ENCODE data around the gene TAF1C. TPM values are rescaled to one million over a fixed set of nuclear protein-coding genes. Genes with fewer than 3 reads are reported as not detected.

Gene TAF1C
- total RNA-seq, 2 experiments from 2014 or later, result 59.3 to 66.2 TPM

GRCh38 chr16:84193480-84193879 is 6.6 kb upstream of the TAF1C start:
- peak overlapping the region; percentile 25 for H3K27ac Mint-ChIP-seq
- intact Hi-C loops (cut with micrococcal nuclease), result no loop called here
- CTCF ChIA-PET, result no interaction called here
- H3K4me3 Mint-ChIP-seq, result peak overlapping the region; percentile 54
- no peaks in the 10 kb centered on the region for H3K36me3 Mint-ChIP-seq (ENCODE audit: low read depth)
- no peaks in the 10 kb centered on the region for H3K9me3 Mint-ChIP-seq
- peaks cover 17% of the 10 kb centered on the region for H3K4me1 Mint-ChIP-seq (ENCODE audit: low read depth)
- no peaks in the 10 kb centered on the region for H3K27me3 Mint-ChIP-seq (ENCODE audit: low read depth)
- DNase-seq, result peak; percentile 33

- CTCF ChIA-PET, result no interaction called here
- peaks cover 19% of the 10 kb centered on the region for H3K4me1 Mint-ChIP-seq (ENCODE audit: low read depth)
- H3K36me3 Mint-ChIP-seq (ENCODE audit: low read depth), result peaks cover 2% of the 10 kb centered on the region
- intact Hi-C loops (cut with micrococcal nuclease), result no loop called here
- no peak overlapping the region for H3K27ac Mint-ChIP-seq
- H3K9me3 Mint-ChIP-seq, result no peaks in the 10 kb centered on the region
- no peak overlapping the region for H3K4me3 Mint-ChIP-seq
- DNase-seq, result no peak
- H3K27me3 Mint-ChIP-seq (ENCODE audit: low read depth), result no peaks in the 10 kb centered on the region
Measured at GRCh38 chr16:84191466-84191865, 4.6 kb upstream of the TAF1C start.

GRCh38 chr16:84190731-84191388 is 4.0 kb upstream of the TAF1C start, which contains the start of gene ADAD2:
TSS of gene ADAD2 (plus strand) at chr16:84191157. CDS start at chr16:84191231, 74 bp downstream.
- Mint-ChIP-seq H3K4me3 (no peak within 1 kb of the TSS), H3K27me3 (ENCODE audit: low read depth) (no peaks in the 10 kb centered on the region), H3K36me3 (ENCODE audit: low read depth) (peaks cover 2% of the 10 kb centered on the region), H3K27ac (no peak within 1 kb of the TSS), H3K4me1 (ENCODE audit: low read depth) (peaks cover 21% of the 10 kb centered on the region), H3K9me3 (no peaks in the 10 kb centered on the region)
- CTCF ChIA-PET, result no interaction called here
- DNase-seq, result no peak
- intact Hi-C loops (cut with micrococcal nuclease), result no loop called here

GRCh38 chr16:84184775-84185174 is 2.1 kb downstream of the TAF1C start:
- Mint-ChIP-seq H3K27ac (peak overlapping the region; percentile 6), H3K27me3 (ENCODE audit: low read depth) (no peaks in the 10 kb centered on the region), H3K4me1 (ENCODE audit: low read depth) (peaks cover 21% of the 10 kb centered on the region), H3K4me3 (peak overlapping the region; percentile 93), H3K9me3 (no peaks in the 10 kb centered on the region), H3K36me3 (ENCODE audit: low read depth) (peaks cover 7% of the 10 kb centered on the region)
- no peak for DNase-seq
- CTCF ChIA-PET, result interaction anchor here (0.8 to 5.0 kb wide), 3 partner anchors 11 to 100 kb away, joined by 3 to 43 read pairs (median 5); no protein-coding TSS in a partner anchor
- intact Hi-C loops (cut with micrococcal nuclease), result no loop called here

- Mint-ChIP-seq H3K4me1 (ENCODE audit: low read depth) (peaks cover 21% of the 10 kb centered on the region), H3K9me3 (no peaks in the 10 kb centered on the region), H3K4me3 (no peak overlapping the region), H3K27me3 (ENCODE audit: low read depth) (no peaks in the 10 kb centered on the region), H3K36me3 (ENCODE audit: low read depth) (peaks cover 7% of the 10 kb centered on the region), H3K27ac (peak overlapping the region; percentile 21)
- no peak for DNase-seq
- intact Hi-C loops (cut with micrococcal nuclease), result no loop called here
- CTCF ChIA-PET, result interaction anchor here (1.6 to 5.0 kb wide), 2 partner anchors 10 to 99 kb away, joined by 5 to 43 read pairs; no protein-coding TSS in a partner anchor
Measured at GRCh38 chr16:84183911-84184591, 2.8 kb downstream of the TAF1C start.

- peaks cover 7% of the 10 kb centered on the region for H3K36me3 Mint-ChIP-seq (ENCODE audit: low read depth)
- H3K4me3 Mint-ChIP-seq, result no peak overlapping the region
- CTCF ChIA-PET, result interaction anchor here (5.0 kb wide), 1 partner anchor 9 kb away, joined by 43 read pairs; no protein-coding TSS in a partner anchor
- no peak overlapping the region for H3K27ac Mint-ChIP-seq
- no peaks in the 10 kb centered on the region for H3K27me3 Mint-ChIP-seq (ENCODE audit: low read depth)
- no peaks in the 10 kb centered on the region for H3K9me3 Mint-ChIP-seq
- intact Hi-C loops (cut with micrococcal nuclease), result no loop called here
- DNase-seq, result no peak
- peaks cover 21% of the 10 kb centered on the region for H3K4me1 Mint-ChIP-seq (ENCODE audit: low read depth)
Measured at GRCh38 chr16:84183572-84183875, 3.3 kb downstream of the TAF1C start.

GRCh38 chr16:84182680-84183571 is 3.9 kb downstream of the TAF1C start:
- H3K4me3 Mint-ChIP-seq, result no peak overlapping the region
- no peak overlapping the region for H3K27ac Mint-ChIP-seq
- H3K4me1 Mint-ChIP-seq (ENCODE audit: low read depth), result peaks cover 27% of the 10 kb centered on the region
- no peak for DNase-seq
- intact Hi-C loops (cut with micrococcal nuclease), result no loop called here
- peaks cover 8% of the 10 kb centered on the region for H3K36me3 Mint-ChIP-seq (ENCODE audit: low read depth)
- CTCF ChIA-PET, result interaction anchor here (0.6 to 5.0 kb wide), 2 partner anchors 9 to 1824 kb away, joined by 3 to 43 read pairs; no protein-coding TSS in a partner anchor
- H3K9me3 Mint-ChIP-seq, result no peaks in the 10 kb centered on the region
- no peaks in the 10 kb centered on the region for H3K27me3 Mint-ChIP-seq (ENCODE audit: low read depth)

- peaks cover 10% of the 10 kb centered on the region for H3K36me3 Mint-ChIP-seq (ENCODE audit: low read depth)
- H3K9me3 Mint-ChIP-seq, result no peaks in the 10 kb centered on the region
- peaks cover 32% of the 10 kb centered on the region for H3K4me1 Mint-ChIP-seq (ENCODE audit: low read depth)
- CTCF ChIA-PET, result interaction anchor here (0.6 kb wide), 1 partner anchor 1825 kb away, joined by 3 read pairs; no protein-coding TSS in a partner anchor
- no peaks in the 10 kb centered on the region for H3K27me3 Mint-ChIP-seq (ENCODE audit: low read depth)
- intact Hi-C loops (cut with micrococcal nuclease), result no loop called here
- H3K27ac Mint-ChIP-seq, result no peak overlapping the region
- no peak overlapping the region for H3K4me3 Mint-ChIP-seq
- no peak for DNase-seq
Measured at GRCh38 chr16:84182104-84182503, 4.8 kb downstream of the TAF1C start.

- DNase-seq, result no peak
- Mint-ChIP-seq H3K4me3 (no peak overlapping the region), H3K4me1 (ENCODE audit: low read depth) (peaks cover 30% of the 10 kb centered on the region), H3K27me3 (ENCODE audit: low read depth) (no peaks in the 10 kb centered on the region), H3K36me3 (ENCODE audit: low read depth) (peaks cover 8% of the 10 kb centered on the region), H3K9me3 (no peaks in the 10 kb centered on the region), H3K27ac (no peak overlapping the region)
- intact Hi-C loops (cut with micrococcal nuclease), result no loop called here
- CTCF ChIA-PET, result no interaction called here
Measured at GRCh38 chr16:84181144-84181915, 5.5 kb downstream of the TAF1C start.

GRCh38 chr16:84180519-84181140 is 6.2 kb downstream of the TAF1C start:
- CTCF ChIA-PET, result no interaction called here
- H3K36me3 Mint-ChIP-seq (ENCODE audit: low read depth), result peaks cover 8% of the 10 kb centered on the region
- intact Hi-C loops (cut with micrococcal nuclease), result no loop called here

GRCh38 chr16:84179612-84180320 is 7.1 kb downstream of the TAF1C start:
- no peak overlapping the region for H3K27ac Mint-ChIP-seq
- H3K36me3 Mint-ChIP-seq (ENCODE audit: low read depth), result peaks cover 8% of the 10 kb centered on the region
- intact Hi-C loops (cut with micrococcal nuclease), result no loop called here
- peaks cover 23% of the 10 kb centered on the region for H3K4me1 Mint-ChIP-seq (ENCODE audit: low read depth)
- H3K4me3 Mint-ChIP-seq, result no peak overlapping the region
- CTCF ChIA-PET, result interaction anchor here (0.9 to 1.2 kb wide), 2 partner anchors 94 to 117 kb away, joined by 3 read pairs; no protein-coding TSS in a partner anchor
- H3K9me3 Mint-ChIP-seq, result no peaks in the 10 kb centered on the region
- DNase-seq, result no peak
- no peaks in the 10 kb centered on the region for H3K27me3 Mint-ChIP-seq (ENCODE audit: low read depth)

More at GRCh38 chr16:84180519-84181140, 6.2 kb downstream of the TAF1C start:
- DNase-seq, result no peak
- H3K27ac Mint-ChIP-seq, result no peak overlapping the region
- H3K27me3 Mint-ChIP-seq (ENCODE audit: low read depth), result no peaks in the 10 kb centered on the region
- H3K4me1 Mint-ChIP-seq (ENCODE audit: low read depth), result peaks cover 26% of the 10 kb centered on the region
- no peak overlapping the region for H3K4me3 Mint-ChIP-seq
- H3K9me3 Mint-ChIP-seq, result no peaks in the 10 kb centered on the region

Measured in activated naive CD4-positive, alpha-beta T cell treated with anti-CD3 and anti-CD28 coated beads for 36 hours (primary cell).